Common myeloid progenitor, CD34-positive (primary cell): ENCODE measurements around the gene GNAL.
A peak's percentile ranks its signal among the peaks of the same experiment; 100 is the strongest.

Experiments used
- CTCF ChIA-PET: fragments of 350-600 bp; sonication (Branson Sonifier 250); formaldehyde crosslinking; loops from one replicate; lab custom pipeline; 2021; ENCODE audit warnings: antibody characterized with exemption; lab: Charles Lee
- POLR2A ChIA-PET: fragments of 350-600 bp; sonication (Branson Sonifier 250); formaldehyde crosslinking; loops from one replicate; lab custom pipeline; 2021; ENCODE audit warnings: antibody characterized with exemption; lab: Charles Lee
- DNase-seq, 3 donors: peaks; one replicate each; pipeline versions ENCODE4 v3.0.0 to v3.0.0-alpha.2; 2013
- H3K27ac ChIP-seq, 2 experiments: 1 replicate in 1 of 2; 2 replicates in 1 of 2; pipeline ENCODE4 v1.7.0; 2013; ENCODE audit warnings: inconsistent platforms in 2 of 2, low read length in 2 of 2, mild to moderate bottlenecking in 2 of 2, low read depth in 1 of 2, moderate library complexity in 1 of 2; ENCODE audit not compliant: severe bottlenecking in 2 of 2, insufficient read depth in 1 of 2, poor library complexity in 1 of 2
- H3K27me3 ChIP-seq, 5 experiments: replicated peaks in 2 of 5; 1 replicate in 3 of 5; 2 replicates in 2 of 5; pipeline versions ENCODE4 v1.6.1 to v1.7.0; 2013; ENCODE audit warnings: low read length in 4 of 5, mild to moderate bottlenecking in 2 of 5, moderate library complexity in 2 of 5, inconsistent platforms in 1 of 5; ENCODE audit not compliant: insufficient read depth in 5 of 5, control insufficient read depth in 4 of 5
- H3K36me3 ChIP-seq, 4 experiments: 1 replicate in 2 of 4; 2 replicates in 2 of 4; pipeline versions ENCODE4 v1.6.1 to v1.7.0; 2013; ENCODE audit warnings: low read length in 3 of 4, control low read depth in 1 of 4, mild to moderate bottlenecking in 1 of 4; ENCODE audit not compliant: control insufficient read depth in 4 of 4, insufficient read depth in 4 of 4
- H3K4me1 ChIP-seq, 4 experiments: 1 replicate in 3 of 4; 2 replicates in 1 of 4; pipeline versions ENCODE4 v1.6.1 to v1.7.1; 2013; ENCODE audit warnings: low read length in 3 of 4, mild to moderate bottlenecking in 3 of 4, control low read depth in 1 of 4, inconsistent platforms in 1 of 4, moderate library complexity in 1 of 4; ENCODE audit not compliant: control insufficient read depth in 4 of 4, insufficient read depth in 4 of 4; ENCODE audit errors: control extremely low read depth in 1 of 4
- H3K4me3 ChIP-seq, 7 experiments: 1 replicate in 4 of 7; 2 replicates in 3 of 7; pipeline versions ENCODE4 v1.5.1 to v1.7.0; 2013; ENCODE audit warnings: mild to moderate bottlenecking in 7 of 7, low read length in 6 of 7, moderate library complexity in 6 of 7, inconsistent platforms in 2 of 7, low read depth in 2 of 7, control low read depth in 1 of 7; ENCODE audit not compliant: insufficient read depth in 4 of 7, control insufficient read depth in 1 of 7; ENCODE audit errors: extremely low read depth in 1 of 7
- H3K9me3 ChIP-seq, 5 experiments: 1 replicate in 4 of 5; 2 replicates in 1 of 5; pipeline versions ENCODE4 v1.6.1 to v1.7.1; 2013; ENCODE audit warnings: low read length in 4 of 5, mild to moderate bottlenecking in 2 of 5, inconsistent platforms in 1 of 5, low read depth in 1 of 5, moderate library complexity in 1 of 5; ENCODE audit not compliant: control insufficient read depth in 4 of 5, insufficient read depth in 2 of 5; ENCODE audit errors: control extremely low read depth in 1 of 5
- WGBS: methylation state at CpG from one replicate; pipeline ENCODE4 v1.1.5; 2013; ENCODE audit not compliant: insufficient coverage; 5-methylcytosine and 5-hydroxymethylcytosine counted together

Gene GNAL

DNA sequence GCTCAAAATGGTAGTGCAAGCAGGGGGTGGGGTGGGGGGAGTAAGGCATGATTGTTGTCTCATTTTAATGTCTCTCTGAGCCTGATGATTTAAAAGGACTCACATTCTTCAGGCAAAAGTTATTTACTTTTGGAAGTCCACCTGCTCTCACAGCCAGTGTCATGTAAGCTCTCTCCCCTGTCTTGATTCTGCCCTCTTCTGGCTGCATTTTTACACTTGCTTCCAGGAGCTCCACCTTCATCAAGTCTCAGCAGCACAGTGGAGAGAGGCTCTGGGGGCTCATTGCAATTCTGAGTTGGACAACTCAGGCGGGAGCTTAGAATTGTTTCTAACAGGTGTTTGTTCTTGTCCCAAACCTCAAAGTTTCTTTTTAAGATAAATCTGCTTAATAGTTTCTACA, 39.2 kb downstream of the GNAL start:
- peaks cover 0 to 10% (median 7%) of the 10 kb centered on the region in 5 experiments for H3K27me3 ChIP-seq
- CTCF ChIA-PET = interaction anchor here (0.7 to 2.4 kb wide), 9 partner anchors 8 to 311 kb away, joined by 3 to 10 read pairs (median 4); no protein-coding TSS in a partner anchor

DNA sequence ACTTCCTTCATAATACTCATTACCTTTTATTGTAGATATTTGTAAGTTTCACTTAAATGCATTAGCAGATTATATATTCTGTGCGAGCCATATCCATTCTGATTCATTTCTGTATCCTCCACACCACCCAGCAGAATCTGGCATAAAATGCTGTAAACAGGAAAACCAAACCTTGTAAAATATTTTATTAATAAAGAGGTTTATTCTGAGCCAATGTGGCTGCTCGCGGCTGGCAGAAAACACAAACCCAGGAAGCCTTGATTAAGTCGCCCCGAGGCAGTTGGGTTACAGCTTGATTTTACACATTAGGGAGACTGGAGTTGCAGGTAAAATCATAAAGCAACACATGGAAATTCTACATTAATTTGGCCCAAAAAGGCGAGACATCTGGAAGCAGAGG, 40.5 kb downstream of the GNAL start:
- ChIA-PET CTCF (interaction anchor here (1.1 to 2.8 kb wide), 4 partner anchors 8 to 265 kb away, joined by 3 to 11 read pairs (median 4); no protein-coding TSS in a partner anchor), POLR2A (no interaction called here)
- peaks cover 0 to 4% (median 0%) of the 10 kb centered on the region in 5 experiments for H3K9me3 ChIP-seq
- no peak for DNase-seq
- no peaks in the 10 kb centered on the region for H3K36me3 ChIP-seq
- H3K27me3 ChIP-seq = peaks cover 0 to 19% (median 8%) of the 10 kb centered on the region in 5 experiments
- H3K4me1 ChIP-seq = peaks cover 0 to 3% (median 1%) of the 10 kb centered on the region in 4 experiments
- H3K27ac ChIP-seq = no peak overlapping the region
- 100% methylated on average over 2 of the region's 6 CpGs for WGBS
- no peak overlapping the region for H3K4me3 ChIP-seq

More for the DNA sequence above, 39.2 kb downstream of the GNAL start:
- peaks cover 0 to 4% (median 0%) of the 10 kb centered on the region in 5 experiments for H3K9me3 ChIP-seq
- POLR2A ChIA-PET = no interaction called here
- peak; percentile 14 to 45 (median 33) for DNase-seq
- no peaks in the 10 kb centered on the region for H3K36me3 ChIP-seq
- no peak overlapping the region for H3K4me3 ChIP-seq
- H3K4me1 ChIP-seq = peaks cover 0 to 2% (median under 1%) of the 10 kb centered on the region in 4 experiments
- WGBS = no CpG with 5 or more reads among the region's 1 CpG
- H3K27ac ChIP-seq = no peak overlapping the region

DNA sequence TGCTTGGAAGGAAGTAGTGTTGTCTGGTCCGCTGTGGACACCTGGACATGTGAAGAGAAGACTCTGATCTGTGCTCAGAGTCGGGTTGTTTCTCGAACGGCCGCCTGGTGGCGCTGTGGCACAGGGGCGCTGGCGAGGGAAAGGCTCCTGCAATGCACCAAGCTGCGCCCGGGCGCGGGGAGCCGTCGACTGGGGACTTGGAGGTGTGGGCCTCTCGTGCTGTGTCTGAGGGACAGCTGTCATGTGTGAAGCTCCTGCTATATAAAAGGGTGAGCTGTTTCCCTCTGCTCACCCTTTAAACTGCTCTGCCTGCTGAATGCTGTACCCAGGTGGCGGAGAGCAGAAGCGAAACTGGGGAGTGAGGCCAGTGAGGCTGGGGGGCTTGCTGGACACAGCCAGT, 44.0 kb downstream of the GNAL start:
- Histone ChIP-seq H3K9me3 (no peaks in the 10 kb centered on the region), H3K4me3 (peak overlapping the region in 5 of 7 experiments; percentile 12 to 56 (median 43)), H3K36me3 (no peaks in the 10 kb centered on the region), H3K4me1 (peaks cover 0 to 3% (median 1%) of the 10 kb centered on the region in 4 experiments), H3K27me3 (peaks cover 0 to 27% (median 8%) of the 10 kb centered on the region in 5 experiments), H3K27ac (no peak overlapping the region)
- ChIA-PET POLR2A (no interaction called here), CTCF (interaction anchor here (0.6 to 2.2 kb wide), 17 partner anchors 9 to 326 kb away, joined by 3 to 20 read pairs (median 3); no protein-coding TSS in a partner anchor)
- 3% methylated on average over 9 of the region's 17 CpGs for WGBS
- DNase-seq = peak; percentile 57 to 74 (median 71)

DNA sequence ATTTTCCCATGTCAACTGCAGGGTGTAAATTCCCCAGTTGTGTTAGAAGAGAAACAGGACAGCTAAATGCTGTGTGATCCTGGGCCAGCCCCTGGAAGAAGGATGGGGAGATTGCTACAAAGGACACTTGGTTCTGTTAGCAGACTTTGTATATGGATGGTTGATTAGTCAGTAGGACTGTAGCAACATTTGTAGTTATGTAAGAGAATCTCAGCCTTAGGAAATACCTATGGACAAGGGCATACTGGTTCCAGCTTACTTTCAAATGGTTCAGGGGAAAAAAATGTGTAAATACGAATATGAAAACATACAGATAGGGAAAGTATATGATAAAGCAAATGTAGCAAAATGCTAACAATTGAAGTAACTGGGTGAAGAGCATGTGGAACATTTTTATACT, 47.6 kb downstream of the GNAL start:
- POLR2A ChIA-PET = no interaction called here
- WGBS = 83% methylated on average over 1 of the region's 1 CpG
- no peak overlapping the region for H3K27ac ChIP-seq
- no peak for DNase-seq
- no peaks in the 10 kb centered on the region for H3K9me3 ChIP-seq
- CTCF ChIA-PET = interaction anchor here (1.0 to 2.6 kb wide), 8 partner anchors 9 to 302 kb away, joined by 3 to 11 read pairs (median 4); no protein-coding TSS in a partner anchor
- H3K27me3 ChIP-seq = peaks cover 0 to 23% (median 12%) of the 10 kb centered on the region in 5 experiments
- H3K4me3 ChIP-seq = no peak overlapping the region
- H3K4me1 ChIP-seq = peaks cover 0 to 3% (median 1%) of the 10 kb centered on the region in 4 experiments
- no peaks in the 10 kb centered on the region for H3K36me3 ChIP-seq

GRCh38 chr18:11739893-11740292, 50.8 kb downstream of the GNAL start:
- POLR2A ChIA-PET = no interaction called here
- H3K36me3 ChIP-seq = no peaks in the 10 kb centered on the region
- no peaks in the 10 kb centered on the region for H3K4me1 ChIP-seq
- H3K27ac ChIP-seq = no peak overlapping the region
- CTCF ChIA-PET = interaction anchor here (1.2 to 1.5 kb wide), 2 partner anchors 85 to 256 kb away, joined by 4 to 6 read pairs; no protein-coding TSS in a partner anchor
- 85% methylated on average over 4 of the region's 7 CpGs for WGBS
- no peak overlapping the region for H3K4me3 ChIP-seq
- H3K9me3 ChIP-seq = no peaks in the 10 kb centered on the region
- DNase-seq = no peak
- peaks cover 5 to 23% (median 10%) of the 10 kb centered on the region in 5 experiments for H3K27me3 ChIP-seq

DNA sequence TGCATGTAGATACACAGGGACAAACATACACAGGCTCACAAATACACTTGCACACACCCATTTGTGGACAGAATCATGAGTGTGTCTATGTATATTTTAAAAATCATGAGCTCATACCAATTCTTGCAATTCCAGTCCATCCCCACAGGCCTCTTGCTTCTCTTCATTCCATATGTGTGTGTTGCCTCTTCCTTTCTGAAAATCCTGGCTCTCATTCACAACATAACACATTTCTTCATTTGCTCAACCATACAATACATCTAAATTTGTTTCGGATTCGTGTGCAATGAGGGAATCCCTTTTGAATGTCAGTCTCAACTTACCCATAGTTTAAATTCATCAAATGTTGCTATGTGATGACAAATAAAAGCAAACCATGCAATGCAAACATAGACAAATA, 51.4 kb downstream of the GNAL start:
- Histone ChIP-seq H3K4me3 (no peak overlapping the region), H3K27me3 (peaks cover 5 to 23% (median 10%) of the 10 kb centered on the region in 5 experiments), H3K27ac (no peak overlapping the region), H3K36me3 (no peaks in the 10 kb centered on the region), H3K4me1 (no peaks in the 10 kb centered on the region), H3K9me3 (no peaks in the 10 kb centered on the region)
- DNase-seq = no peak
- ChIA-PET CTCF (interaction anchor here (0.9 to 2.1 kb wide), 4 partner anchors 8 to 255 kb away, joined by 3 to 8 read pairs (median 5); no protein-coding TSS in a partner anchor), POLR2A (no interaction called here)
- WGBS = 92% methylated on average over 2 of the region's 2 CpGs

DNA sequence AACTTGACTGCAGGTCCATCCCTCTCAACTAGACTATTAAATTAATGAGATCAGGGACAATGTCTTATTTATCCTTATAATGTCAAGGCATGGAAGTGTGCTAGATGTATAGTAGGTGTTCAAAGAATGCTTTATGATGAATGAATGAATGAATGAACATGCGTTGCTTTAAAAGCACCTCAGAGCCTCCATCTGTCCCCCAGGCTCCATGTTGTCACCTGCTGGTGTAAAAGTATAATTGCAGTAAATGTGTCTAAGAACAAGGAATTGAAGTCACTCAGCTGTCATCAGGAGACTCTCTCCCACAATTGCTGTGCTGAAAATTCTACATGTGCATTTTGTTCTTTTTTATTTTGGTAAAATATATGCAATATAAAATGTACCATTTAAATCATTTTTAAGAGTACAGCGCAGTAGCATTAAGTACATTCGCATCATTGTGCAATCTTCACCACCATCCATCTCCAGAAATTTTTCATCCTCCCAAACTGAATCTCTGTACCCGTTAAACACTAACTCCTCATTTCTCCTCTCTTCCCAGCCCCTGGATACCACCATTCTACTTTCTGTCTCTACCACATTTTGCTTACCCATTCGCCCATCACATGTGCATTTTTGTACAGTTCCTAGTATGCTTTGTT, 52.6 kb downstream of the GNAL start:
- Histone ChIP-seq H3K36me3 (no peaks in the 10 kb centered on the region), H3K27ac (no peak overlapping the region), H3K4me1 (no peaks in the 10 kb centered on the region), H3K9me3 (no peaks in the 10 kb centered on the region), H3K27me3 (peaks cover 6 to 30% (median 13%) of the 10 kb centered on the region in 5 experiments), H3K4me3 (no peak overlapping the region)
- CTCF ChIA-PET = interaction anchor here (0.9 to 2.1 kb wide), 4 partner anchors 9 to 129 kb away, joined by 3 to 8 read pairs (median 4); no protein-coding TSS in a partner anchor
- WGBS = 80% methylated on average over 5 of the region's 5 CpGs
- POLR2A ChIA-PET = no interaction called here
- peak; percentile 19 to 56 (median 52) for DNase-seq
